Measurements from ENCODE around the gene CMTM7.

The CMTM7 gene

GRCh38 chr3:32502118-32502945 is 110.7 kb downstream of the CMTM7 start, which contains the start of gene CMTM6:
CMTM6 (minus strand) TSS chr3:32502852; CDS start chr3:32502745, 107 bp downstream.
- H3K4me3 ChIP-seq (ENCODE audit: low read depth, low read length), result peak within 1 kb of the TSS; percentile 76
- DNase-seq (ENCODE audit: low read depth), result no peak
- no peak for TF ChIP-seq CTCF (IDR thresholded peaks at IDR 0.05; ENCODE audit: low read depth, low read length, missing control alignments)

GRCh38 chr3:32502946-32503286 is 111.3 kb downstream of the CMTM7 start:
- no peak for DNase-seq (ENCODE audit: low read depth)
- TF ChIP-seq CTCF (IDR thresholded peaks at IDR 0.05; ENCODE audit: low read depth, low read length, missing control alignments), result no peak
- peak overlapping the region; percentile 76 for H3K4me3 ChIP-seq (ENCODE audit: low read depth, low read length)
